GM18858 (cell line): ENCODE data around the gene NCS1.

Source experiments
- ATAC-seq: cut with Tn5 transposase; IDR thresholded peaks from one replicate; pipeline ENCODE4 v1.9.1; 2021; ENCODE audit not compliant: unreplicated experiment

The NCS1 gene

DNA sequence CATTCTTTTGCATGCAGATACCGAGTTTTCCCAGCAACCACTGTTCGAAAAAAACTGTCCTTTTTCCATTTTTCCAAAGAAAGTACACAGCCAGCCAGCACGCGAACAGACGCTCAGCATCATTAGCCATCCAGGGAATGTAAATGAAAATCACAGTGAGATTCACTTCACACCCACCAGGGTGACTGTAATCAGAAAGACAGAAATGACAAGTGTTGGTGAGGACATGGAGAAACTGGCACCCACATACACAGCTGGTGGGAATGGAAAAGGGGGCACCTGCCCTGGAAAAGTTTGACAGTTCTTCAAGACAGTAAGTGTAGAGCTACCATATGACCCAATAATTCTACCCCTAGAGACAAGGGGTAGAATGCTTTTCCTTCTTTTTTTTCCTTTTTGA, 25.0 kb upstream of the NCS1 start:
- ATAC-seq = no peak

DNA sequence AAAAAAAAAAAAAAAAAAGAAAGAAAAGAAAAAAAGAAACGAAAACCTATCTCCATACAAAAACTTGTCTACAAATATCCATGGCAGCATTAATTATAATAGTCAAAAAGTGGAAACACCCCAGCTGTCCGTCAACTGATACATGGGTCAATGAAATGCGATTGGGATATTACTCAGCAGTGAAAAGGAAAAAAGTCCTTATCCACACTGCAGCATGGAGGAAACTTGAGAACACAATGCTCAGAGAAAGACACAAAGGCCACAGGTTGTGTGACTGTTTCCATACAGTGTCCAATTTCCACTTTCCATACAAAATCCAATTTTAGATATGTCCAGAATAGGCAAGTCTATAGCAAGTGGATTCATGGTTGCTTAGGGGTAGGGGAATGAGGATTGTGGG, 24.3 kb upstream of the NCS1 start:
- ATAC-seq = no peak

DNA sequence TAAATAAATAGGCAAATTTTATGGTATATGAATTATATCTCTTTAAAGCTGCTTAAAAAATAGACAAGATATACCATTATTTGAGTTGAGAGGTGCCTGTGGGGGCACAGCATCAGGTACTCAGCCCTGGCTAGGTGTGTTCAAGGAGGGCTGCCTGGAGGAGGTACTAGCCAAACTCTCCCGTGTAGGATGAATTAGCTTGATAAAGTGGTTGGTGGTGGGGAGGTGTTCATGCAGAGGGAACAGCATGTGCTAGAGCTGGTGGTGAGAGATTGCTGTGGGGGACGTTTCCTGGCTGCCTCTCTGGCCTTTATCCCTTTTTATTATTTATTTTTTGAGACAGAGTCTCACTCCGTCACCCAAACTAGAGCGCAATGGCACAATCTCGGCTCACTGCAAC, 23.2 kb upstream of the NCS1 start:
- ATAC-seq = no peak

DNA sequence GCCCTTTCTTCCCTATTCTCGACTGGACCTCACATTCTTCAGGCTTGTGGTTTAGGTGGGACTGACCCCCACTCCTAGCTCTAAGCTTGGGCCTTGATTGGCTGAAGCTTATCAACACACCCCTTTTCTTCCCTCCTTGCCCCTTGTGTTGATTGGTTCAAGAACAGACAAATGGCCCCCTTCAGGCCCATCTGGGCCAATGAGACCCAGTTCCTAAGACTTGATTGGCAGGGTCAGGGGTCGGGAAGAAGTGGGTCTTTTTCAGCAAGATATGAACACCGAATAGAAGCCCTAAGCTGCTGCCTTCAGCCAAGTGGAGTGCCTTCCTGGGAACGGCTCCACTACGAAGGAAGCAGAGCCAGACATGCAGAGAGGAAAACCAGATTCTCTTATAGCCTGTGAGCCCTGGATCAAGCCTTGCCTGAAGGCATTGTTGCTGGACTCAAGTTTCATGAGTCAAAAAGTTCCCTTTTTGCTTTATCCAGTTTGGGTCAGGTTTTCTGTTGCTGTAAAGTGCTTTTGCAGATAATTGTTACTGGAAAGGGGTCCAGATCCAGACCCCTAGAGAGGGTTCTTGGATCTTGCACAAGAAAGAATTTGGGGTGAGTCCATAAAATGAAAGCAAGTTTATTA, 22.4 kb upstream of the NCS1 start:
- no peak for ATAC-seq

DNA sequence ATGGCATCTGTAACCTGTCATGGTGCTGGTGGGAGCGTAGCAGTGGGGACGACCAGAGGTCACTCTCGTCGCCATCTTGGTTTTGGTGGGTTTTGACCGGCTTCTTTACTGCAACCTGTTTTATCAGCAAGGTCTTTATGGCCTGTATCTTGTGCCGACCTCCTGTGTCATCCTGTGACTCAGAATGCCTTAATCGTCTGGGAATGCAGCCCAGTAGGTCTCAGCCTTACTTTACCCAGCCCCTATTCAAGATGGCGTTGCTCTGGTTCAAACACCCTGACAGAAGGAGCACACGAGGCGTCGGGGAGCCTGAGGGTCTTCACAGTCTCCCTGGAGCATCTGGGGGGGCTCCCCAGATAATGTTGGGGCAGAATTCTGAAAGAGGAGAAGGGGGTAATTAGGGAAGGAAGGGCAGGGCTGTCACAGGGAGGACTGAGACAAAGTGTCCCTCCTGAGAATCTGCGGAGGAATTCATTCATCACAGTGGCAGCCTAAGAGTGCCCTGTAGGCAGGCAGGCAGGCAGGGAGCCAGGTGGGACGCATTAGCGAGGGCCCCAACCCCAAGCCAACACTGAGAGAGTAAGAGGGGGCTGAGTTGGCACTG, 21.3 kb upstream of the NCS1 start:
- no peak for ATAC-seq

DNA sequence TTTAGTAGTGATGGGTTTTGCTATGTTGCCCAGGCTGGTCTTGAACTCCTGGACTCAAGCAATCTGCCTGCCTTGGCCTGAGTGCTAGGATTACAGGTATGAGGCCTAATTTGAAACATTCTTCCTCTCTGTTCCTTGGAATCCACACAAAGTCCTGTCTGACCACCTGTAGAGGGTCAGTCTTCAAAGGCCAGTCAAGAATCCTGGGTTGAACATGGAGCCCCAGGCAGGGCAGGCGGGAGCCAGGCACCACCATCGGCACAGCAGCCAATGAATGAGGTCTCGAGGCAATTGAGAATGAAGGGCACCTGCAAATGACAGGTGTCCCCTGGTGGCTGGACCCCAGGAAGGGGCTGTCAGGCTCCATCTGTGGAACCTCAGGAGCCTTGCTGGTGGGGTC, 17.4 kb upstream of the NCS1 start:
- no peak for ATAC-seq

DNA sequence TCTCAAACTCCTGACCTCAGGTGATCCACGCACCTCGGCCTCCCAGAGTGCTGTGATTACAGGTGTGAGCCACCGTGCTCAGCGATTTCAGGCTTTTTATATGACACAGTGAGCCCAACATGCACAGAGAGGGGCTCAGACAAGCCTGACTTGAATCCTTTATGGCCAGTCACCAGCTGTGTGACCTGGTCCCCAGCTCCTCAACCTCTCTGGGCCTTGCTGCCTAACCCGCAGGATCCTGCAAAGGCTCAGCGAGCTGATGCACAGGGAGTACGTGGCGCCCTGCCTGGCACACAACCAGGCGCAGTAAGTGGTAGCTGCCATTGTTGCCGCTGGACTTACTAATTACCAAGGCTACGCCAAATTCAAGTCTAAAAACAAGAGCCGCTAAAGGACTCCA, 16.6 kb upstream of the NCS1 start:
- no peak for ATAC-seq

DNA sequence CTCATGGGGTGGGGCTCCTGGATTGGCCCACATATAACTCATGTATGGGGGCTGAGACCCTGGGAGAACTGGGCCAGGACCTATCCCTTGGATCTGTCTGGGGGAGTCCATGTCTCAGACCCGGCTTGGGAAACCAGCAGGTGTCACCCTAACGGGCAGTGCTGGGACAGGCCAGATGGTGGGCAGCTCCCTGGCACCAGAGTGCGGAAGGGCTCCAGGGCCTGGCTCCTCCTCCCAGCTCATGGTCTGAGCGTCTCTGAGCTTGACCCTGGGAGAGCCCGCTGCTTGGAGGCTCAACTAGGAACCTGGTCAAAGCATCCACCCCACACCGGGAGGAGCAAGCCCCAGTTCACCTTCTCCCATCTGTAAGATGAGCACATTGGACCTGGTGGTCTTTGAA, 15.5 kb upstream of the NCS1 start:
- ATAC-seq = no peak

DNA sequence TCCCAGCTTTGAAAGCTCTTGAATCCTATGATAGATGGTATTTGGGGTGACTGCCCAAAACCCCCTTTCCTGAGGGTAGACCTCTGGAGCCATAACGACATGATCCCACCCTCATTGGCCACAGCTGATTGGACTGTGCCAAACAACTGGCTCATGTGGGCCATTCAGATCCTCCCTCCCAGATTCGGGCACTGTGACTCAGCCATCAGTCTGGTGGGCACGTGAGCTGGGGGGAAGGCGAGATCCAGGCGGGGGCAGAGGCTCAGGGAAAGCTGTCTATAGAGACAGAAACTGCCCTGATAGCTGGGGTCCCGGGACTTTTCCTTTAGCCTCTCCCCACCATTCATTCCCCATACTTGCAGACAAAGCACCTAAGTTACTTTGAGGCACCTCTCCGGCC, 15.1 kb upstream of the NCS1 start:
- no peak for ATAC-seq

DNA sequence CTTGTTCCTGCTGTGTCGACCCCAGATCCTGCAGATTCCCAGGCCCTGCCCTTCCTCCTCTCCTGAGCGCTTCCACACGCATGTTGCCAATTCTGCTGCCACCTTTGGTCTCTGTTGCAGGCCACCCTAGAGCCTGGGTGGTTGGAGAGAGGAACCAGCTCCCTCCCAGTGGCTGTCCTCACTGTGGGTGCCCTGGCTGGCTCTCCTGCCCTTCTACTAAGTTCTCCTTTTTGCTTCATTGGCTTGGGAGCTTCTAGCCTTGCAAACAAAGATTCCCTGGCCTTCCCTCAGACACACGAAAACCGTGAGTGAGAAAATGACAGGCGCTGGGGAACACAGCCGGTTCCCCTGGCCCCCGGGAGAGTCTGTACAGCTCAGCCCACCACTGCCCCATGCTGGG, 14.2 kb upstream of the NCS1 start:
- ATAC-seq = no peak

DNA sequence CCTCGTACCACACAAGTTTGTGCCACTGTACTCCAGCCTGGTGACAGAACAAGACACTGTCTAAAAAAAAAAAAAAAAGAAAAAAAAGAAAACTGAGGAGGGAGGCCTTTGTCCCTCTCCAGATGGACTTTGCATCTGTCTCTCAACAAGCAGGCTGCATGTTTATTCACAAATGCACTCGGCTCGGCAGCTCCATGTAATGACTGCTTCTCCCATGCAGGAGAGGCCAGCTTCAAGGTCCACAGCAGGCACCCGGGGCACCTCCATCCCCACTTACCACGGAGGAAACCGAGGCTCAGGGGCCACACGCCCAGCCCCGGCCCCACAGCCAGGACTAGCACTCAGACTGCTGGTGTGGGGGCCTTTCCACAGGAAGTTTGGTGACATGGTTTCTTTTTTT, 13.1 kb upstream of the NCS1 start:
- ATAC-seq = no peak

DNA sequence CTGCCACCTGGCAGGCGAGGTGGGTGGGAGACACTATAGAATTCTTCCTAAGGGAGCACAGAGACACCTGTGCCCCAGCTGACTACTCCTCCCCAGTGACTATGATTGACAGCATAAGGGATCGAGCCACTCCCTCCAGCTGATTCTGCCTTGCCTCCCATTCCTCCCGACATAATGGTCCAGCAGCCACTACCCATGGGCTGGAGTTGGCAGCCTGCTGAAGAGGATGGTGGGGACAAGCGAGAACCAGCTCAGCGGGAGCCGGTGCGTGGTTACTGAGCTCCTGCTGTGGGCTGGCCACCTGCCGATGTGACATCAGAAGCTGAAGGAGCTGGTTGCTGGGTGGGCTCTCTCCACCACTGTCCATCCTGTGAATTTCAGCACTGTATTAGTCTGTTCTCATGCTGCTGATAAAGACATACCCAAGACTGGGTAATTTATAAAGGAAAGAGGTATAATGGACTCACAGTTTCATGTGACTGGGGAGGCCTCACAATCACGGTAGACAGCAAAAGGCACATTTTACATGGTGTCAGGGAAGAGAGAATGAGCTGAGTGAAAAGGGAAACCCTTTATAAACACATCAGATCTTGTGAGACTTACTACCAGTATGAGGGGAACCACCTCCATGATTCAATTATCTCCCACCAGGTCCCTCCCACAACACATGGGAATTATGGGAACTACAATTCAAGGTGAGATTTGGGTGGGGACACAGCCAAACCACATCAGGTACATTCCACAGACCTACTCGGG, 12.1 kb upstream of the NCS1 start:
- no peak for ATAC-seq

DNA sequence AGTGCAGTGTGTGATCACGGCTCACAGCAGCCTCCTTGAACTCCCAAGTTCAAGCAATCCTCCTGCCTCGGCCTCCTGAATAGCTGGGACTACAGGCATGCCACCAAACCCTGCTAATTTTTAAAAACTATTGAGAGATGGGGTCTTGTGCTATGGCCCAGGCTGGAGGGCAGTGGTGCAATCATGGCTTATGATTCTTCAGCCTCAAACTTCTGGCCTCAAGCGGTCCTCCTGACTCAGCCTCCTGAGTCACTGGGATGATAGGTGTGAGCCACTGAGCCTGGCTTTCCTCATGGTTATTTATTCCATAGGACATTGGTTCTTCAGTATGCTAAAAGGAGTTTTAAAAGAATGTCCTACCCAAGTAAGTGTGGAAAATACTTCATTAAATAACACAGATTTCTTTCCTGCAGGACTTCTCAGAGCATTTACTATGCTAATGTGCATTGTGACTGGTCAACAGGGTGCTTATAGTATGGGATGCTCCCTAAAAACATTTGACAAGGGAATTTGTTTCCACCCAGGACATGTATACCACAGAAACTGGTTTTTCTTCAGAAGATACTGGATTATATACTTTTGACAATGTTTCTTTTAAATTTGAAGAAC, 11.2 kb upstream of the NCS1 start:
- ATAC-seq = no peak

DNA sequence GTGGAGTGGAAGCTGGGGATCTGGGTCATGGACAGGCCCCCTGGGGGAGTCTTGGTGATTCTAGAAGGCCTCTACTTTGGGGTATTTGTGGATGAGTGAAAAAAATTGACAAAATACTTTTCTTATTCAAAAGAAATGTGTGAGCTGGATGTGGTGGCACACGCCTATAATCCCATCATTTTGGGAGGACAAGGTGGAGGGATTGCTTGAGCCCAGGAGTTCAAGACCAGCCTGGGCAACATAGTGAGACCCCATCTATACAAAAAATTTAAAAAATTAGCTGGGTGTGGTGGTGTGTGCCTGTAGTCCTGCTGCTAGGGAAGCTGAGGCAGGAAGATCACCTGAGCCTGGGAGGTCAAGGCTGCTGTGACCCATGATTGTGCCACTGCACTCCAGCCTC, 6.6 kb upstream of the NCS1 start:
- no peak for ATAC-seq

DNA sequence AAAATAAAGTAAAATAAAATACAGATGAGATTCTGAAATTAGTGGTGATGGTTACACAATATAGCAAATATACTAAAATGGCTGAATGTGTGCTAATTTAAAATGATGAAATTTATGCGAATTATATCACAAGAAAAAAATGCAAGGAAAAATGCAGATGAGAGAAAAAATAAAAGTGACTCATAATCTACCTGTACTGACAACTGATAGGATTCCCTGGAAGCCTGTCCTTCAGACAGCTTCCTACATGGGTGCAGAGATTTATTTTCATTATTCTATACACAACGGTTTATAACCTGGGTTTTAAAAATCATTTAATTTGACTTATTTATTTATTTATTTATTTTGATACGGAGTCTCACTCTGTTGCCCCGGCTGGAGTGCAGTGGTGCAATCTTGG, 5.8 kb upstream of the NCS1 start:
- no peak for ATAC-seq

DNA sequence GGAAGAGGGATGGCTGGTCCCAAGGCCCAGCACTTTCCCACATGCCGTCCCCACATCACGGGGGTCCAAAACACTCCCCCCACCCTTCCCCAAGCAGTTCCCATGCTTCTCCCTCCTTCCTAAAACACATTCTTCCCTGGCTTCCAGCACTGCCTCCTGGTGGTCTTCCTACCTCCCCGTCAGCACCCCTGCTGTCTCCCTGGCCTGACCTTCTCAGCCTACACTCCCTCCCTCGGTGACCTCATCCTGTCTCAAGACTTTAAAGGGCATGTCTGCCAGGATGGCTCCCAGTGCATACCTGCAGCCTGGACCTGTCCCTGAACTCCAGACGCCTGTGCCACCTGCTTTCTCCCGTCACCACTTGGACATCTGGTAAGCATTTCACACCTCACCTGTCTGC, 4.3 kb upstream of the NCS1 start:
- no peak for ATAC-seq

DNA sequence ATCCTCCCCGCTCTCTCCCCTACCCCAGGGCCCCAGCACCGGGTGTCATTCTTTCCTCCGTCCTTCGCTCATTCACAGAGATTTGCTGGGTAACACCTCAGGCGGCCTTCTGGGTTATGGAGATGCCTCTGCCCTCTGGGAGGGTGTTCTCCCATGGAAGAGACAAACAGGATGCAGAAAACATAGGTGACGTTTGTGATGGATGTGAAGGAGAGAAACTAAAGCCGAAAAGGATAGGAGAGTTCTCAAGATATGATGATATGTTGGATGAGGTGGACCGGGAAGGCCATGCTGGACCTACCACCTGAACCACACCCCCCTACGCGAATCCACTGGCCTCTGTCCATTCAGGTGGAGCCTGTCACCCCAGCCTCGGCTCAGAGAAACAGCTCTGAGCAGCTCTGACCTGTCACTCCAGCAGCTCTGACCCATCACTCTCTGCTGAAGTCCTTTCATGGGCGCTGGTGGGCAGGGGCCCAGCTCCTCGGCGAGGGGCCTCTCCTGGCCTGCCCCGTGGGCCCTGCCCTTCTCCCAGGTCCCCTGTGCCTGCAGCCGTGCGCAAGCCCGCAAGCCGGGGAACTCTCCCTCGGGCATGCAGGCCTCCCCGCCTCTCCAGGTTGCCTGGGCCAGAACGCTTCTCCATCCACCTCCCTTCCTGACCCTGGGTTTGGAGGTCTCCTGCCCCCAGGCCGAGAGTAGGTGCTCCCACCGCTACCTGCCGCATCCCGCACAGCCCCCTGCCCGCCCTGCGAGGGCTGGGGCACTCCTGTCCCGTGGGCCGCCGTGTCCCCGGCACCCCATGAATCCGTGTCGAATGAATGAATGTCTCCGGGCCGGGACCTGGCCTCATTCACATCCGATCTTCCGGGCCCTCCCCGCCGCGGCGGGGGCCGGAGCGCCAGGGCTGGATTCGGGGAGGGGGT, 717 bp upstream of the NCS1 start:
- ATAC-seq = no peak

DNA sequence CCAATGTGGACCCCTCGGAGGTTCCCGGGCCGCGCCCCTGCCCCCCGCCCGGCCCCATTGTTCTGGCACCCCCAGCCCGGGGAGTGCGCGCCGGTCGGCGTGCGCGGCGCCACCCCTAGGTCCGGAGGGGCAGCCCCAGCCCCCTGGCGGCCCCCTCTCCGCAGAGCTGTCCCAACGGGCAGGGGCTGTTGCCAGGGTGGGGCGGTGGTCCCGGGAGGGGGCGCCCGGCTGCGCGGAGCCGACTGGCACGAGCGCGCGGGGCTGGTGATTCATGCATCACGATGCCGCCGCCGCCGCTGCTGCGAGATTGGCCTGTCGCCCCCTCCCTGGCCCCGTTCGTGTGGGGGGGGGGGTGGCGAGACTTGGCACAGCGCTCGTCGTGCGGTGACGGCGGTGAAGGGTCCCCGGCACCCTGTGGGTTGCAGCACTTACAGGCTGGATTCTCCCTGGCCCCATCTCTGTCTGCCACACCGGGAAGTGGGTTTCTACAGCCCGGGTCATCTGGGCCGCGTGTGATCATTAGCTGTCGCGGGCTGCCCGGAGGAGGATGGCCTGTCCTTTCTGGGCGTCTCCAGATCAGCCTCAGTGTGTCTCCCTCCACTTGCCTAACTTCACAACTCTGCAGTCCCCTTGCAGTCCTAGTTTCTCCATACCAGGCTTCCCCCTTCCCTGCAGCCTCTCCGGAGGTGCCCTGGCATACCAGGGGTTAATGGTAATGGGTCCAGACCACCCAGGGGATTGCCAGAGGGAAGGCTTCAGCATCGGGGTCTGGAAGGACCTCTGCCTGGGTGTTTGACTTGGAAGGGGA, 858 bp downstream of the NCS1 start:
- no peak for ATAC-seq

DNA sequence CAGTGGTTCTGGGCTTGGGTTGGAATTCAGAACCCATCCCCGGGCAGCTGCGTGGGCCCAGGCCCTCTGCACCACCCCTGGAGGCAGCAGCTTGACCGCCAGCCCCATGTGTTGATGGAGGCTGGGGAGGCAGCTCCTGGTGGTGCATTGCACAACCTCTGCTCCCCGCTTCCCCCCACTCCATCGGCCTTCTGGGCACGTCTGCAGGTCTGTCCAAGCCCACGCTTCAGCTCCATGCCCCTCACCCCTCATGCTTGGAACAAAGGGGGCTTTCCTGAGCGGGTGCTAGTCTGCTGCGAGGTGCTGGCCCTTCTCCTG, 1.4 kb downstream of the NCS1 start:
- no peak for ATAC-seq

DNA sequence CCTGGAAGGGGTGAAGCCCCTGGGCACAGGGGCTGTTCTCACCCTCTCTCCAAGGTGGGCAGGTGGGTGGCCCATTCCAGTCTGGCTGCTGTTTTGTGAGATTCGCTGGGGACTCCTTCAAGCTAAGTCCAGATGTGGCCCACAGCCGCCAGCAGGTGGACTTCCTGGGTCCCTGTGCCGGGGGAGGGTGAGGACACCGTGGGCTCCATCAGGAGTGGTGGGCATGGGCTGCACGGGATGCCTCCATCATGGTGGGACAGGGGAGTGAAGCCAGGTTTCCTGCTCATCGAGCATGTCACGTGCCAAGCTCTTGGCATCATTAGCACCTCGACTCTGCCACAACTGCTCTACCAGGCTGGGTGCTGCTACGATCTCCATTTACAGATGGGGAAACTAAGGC, 1.8 kb downstream of the NCS1 start:
- no peak for ATAC-seq

DNA sequence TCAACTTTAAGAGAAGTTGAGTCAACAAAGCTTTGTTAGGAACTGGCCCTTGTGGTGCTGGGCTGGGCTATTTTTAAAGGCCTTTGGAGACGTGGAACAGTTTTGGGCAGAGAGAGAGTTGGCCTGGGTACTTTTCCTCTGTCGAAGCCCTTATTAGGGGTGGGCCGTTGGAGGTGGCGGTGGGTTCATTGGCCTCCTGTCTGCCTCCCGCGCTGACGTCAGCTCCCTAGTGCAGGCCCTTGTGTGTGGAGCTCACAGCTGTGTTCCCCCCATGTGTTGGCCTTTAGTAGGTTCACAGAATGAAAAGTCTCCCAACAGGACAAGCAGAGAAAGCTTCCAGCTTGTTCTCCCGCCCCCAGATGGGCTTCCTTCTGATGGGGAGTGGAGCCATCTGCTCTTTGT, 2.7 kb downstream of the NCS1 start:
- ATAC-seq = no peak
